GM11168 (cell line): ENCODE measurements around the gene ALDH7A1.
"Not testable (repeated sequence)": the region's sequence is repeated elsewhere in the genome, so short reads cannot be mapped to it uniquely, and the experiment has no call there.

Experiments
- in situ Hi-C: fragments of 300-500 bp; cut with MboI; formaldehyde crosslinking; loops from one replicate; pipeline ENCODE4 v1.12.0; 2022; ENCODE audit warnings: low sequenced_read_pairs; ENCODE audit not compliant: unreplicated experiment

Gene ALDH7A1

DNA sequence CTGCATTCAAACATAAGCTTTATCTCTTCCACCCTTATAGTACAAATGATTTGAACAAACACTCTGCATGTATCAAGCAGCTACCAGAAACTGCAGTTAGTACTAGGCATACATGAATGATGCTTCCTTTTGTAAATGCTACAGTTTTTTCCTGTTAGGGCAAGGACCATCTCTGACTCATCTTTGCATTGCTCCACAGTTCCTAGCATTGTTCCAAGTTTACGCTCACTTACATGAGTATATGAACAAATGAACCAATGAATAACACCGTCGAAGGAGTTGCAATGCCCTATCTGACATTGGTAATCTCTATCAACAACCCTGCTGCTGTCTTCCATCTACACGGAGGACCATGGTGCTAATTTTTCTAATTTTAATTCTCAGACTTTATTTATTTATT is 2.1 kb upstream of the ALDH7A1 start:
- in situ Hi-C loops, result no loop called here

DNA sequence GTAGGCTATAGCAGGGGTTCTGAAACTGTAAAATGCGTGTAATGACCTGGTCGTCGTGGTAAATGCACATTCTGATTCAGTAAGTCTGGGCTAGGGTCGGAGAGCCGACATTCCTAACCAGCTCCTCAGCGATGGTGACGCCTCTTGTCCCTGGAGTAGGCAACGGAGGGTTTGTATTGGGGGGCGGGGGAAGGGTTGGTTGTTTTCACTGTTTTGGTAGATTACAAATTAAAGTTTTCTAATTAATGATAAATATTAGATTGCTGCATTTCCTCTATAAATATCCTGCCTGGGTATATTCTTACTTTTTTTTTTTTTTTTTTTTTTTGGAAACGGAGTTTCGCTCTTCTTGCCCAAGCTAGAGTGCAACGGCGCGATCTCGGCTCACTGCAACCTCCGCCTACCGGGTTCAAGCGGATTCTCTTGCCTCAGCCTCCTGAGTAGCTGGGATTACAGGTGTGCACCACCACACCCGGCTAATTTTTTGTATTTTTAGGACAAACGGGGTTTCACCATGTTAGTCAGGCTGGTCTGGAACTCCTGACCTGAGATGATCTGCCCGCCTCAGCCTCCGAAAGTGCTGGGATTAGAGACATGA is 566 bp upstream of the ALDH7A1 start:
- in situ Hi-C loops, result no loop called here

DNA sequence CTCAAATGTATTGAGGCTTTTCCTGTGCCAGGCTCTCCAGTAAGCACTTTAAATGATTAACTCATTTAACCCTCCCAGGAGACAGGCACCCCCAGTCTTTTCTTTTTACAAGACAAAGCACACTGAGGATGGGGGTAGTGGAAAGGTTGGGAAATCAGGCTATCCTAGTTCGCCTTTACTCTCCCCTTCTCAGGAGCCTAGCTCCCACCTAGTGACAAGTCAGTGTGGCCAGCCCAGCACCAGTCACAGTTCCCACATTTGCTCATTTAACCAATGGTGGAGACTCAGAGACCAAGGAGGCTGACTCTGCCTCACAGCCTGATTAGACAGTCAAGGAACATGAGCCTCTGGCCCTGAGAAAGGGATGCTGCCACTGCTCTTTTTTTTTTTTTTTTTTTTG is 3.5 kb downstream of the ALDH7A1 start:
- in situ Hi-C loops, result no loop called here

DNA sequence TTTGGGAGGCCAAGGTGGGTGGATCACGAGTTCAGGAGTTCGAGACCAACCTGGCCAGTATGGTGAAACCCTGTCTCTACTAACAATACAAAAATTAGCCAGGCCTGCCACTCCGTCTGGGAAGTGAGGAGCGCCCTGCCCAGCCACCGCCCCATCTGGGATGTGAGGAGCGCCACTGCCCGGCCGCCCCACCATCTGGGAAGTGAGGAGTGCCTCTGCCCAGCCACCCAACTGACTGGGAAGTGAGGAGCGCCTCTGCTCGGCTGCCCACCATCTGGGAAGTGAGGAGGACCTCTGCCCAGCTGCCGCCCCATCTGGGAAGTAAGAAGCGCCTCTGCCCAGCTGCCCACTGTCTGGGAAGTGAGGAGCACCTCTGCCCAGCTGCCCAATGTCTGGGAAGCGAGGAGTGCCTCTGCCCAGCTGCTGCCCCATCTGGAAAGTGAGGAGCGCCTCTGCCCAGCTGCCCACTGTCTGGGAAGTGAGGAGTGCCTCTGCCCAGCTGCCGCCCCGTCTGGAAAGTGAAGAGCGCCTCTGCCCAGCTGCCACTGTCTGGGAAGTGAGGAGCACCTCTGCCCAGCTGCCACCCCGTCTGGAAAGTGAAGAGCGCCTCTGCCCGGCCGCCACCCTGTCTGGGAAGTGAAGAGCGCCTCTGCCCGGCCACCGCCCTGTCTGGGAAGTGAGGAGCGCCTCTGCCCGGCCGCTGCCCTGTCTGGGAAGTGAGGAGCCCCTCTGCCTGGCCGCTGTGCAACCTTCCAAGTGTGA is 5.3 kb downstream of the ALDH7A1 start:
- in situ Hi-C loops, result no loop called here

DNA sequence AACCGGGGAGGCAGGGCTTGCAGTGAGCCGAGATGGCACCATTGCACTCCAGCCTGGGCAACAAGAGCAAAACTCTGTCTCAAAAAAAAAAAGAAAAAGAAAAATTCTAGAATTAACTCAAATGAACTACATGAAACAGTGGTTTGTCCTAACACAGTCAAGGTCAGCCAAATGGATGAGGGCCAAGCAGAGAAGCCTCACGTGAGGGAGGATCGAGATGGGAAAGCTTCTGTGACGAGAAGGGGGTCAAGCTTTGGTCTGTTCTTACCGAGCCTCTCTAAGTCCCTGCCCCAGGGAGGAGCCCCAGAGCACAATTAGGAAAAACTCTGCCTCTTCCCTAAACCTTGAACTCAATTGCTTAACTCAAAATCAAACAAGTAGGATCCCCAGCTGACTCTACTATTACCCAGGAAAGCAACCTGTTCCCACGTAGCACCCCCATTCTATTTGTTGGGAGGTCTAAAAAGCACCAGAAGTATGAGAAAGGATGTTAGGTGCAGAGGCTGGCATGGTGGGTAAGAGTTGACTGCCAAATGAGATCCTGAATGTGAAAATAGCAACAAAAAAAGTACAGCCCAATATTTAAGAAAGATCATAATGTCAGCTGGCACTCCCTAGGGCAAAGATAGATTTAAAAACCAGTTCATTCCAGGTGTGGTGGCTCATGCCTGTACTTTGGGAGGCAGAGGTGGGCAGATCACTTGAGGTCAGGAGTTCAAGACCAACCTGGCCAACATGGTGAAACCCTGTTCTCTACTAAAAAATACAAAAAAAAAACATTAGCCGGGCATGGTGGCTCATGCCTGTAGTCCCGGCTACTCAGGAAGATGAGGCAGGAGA is 7.2 kb downstream of the ALDH7A1 start:
- in situ Hi-C loops, result no loop called here

DNA sequence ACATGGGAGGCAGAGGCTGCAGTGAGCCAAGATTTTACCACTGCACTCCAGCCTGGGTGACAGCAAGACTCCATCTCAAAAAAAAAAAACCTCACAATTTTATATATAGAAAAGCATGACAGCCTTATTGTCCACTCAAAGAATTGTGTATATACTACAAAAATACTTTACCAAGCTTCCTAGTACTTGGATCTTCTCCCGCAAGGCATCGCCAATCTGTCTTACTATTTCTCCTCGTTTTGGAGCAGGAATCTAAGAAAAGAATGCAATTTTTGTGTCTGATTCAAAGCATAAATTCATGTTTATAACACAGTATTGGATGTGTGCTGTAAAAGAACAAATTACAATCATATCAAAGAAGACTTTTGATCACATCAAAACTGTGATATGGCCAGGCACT is 11.3 kb downstream of the ALDH7A1 start:
- in situ Hi-C loops, result no loop called here

DNA sequence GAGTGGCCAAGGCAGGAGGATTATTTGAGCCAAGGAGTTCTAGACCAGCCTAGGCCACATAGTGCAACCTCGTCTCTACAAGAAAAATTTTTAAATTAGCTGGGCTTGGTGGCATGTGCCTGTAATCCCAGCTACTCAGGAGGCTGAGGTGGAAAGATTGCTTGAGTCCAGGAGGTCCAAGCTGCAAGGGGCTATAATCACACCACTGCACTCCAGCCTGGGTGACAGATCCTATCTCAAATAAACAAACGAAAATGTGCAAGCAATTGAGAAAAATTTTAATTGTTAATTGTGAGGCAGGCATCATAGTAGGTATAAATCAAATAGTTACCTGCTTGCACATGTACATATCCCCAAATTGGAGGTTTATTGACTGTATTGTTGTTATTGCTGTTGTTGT is 15.3 kb downstream of the ALDH7A1 start:
- in situ Hi-C loops, result no loop called here

DNA sequence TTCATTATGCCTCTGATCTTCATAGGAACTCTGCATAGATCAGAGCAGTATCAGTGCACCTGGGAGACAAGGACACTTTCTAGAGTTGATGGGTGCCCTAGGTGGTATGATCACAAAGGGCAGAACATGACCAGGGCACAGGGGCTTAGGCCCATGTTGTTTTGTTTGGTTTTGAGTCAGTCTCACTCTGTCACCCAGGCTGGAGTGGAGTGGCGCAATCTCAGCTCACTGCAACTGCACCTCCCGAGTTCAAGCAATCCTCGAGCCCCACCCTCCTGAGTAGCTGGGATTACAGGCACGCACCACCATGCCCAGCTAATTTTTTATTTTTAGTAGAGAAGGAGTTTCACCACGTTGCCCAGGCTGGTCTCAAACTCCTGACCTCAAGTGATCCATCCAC is 17.6 kb downstream of the ALDH7A1 start:
- in situ Hi-C loops, result no loop called here

DNA sequence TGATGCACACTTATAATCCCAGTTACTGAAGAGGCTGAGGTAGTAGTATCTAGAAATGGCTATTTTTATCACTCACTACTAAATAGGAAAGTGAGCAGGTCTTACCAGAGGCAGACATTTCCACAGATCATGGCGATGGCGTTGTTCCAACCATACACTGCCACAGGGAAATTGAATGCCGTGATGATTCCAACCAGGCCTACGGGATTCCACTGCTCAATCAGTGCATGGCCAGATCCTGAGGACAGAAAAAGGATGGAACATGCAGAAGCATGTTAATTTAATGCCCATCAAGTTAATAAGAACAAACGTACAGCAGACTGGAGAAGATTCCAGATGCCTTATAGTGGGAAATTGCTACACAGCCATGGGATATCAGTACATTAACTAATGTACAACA is 18.0 kb downstream of the ALDH7A1 start:
- in situ Hi-C loops, result no loop called here

DNA sequence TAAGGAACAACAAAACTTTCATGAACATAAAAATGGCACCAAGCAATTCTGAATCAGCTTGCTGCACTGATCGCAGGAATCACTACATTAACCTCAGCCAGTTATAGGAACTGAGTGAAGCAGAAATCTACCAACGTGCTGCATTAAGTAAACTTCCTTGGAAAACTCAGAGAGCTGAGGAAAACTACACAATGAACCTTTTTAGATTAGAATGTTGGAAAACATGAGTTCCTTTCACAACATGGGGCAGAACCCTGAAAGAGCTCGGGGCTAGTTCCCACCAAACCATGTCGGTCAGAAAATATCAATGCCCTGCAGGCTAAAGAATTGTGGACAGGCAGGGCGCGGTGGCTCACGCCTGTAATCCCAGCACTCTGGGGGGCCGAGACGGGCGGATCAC is 19.4 kb downstream of the ALDH7A1 start:
- in situ Hi-C loops, result no loop called here

DNA sequence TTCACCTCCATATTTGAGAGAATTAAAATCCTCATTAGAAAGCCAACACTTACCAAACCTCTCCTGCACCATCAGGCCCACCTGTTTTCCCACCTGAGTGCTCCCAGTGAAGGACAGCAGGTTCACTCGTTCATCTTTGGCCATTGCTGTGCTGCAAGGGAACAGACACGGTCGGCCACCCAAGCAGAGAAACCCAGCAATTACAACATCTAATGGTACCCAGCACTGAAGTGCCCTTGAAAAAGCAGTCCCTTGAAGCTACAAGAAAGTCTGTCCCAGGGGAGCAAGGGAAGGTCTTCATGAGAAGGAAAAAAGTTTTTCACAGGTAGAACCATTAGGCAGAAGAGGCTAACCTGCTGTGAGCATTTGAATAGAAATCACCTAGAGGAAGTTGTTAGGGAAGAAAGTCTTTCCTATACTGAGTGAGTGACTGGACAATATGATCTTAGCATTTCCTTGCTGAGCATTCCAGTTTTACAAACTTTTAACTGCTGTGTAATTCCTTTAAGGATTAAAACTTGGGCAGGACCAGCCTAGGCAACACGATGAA is 26.7 kb downstream of the ALDH7A1 start:
- in situ Hi-C loops, result no loop called here

DNA sequence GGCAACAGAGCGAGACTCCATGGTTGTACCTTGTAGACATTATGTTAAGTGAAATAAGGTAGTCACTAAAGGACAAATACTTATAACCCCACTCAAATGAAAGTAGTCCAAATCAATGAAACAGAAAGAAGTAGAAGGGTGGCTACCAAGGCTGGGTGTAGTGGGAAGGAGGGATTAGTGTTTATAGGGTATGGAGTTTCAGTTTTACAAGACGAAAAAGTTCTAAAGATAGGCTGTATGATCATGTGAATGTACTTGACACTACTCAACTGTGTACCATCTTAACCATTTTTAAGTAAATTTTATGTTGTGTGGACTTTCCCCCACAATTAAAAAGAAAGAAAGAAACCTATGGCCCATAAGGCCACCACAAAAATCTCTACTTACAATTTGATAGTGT is 32.2 kb downstream of the ALDH7A1 start:
- in situ Hi-C loops, result no loop called here

DNA sequence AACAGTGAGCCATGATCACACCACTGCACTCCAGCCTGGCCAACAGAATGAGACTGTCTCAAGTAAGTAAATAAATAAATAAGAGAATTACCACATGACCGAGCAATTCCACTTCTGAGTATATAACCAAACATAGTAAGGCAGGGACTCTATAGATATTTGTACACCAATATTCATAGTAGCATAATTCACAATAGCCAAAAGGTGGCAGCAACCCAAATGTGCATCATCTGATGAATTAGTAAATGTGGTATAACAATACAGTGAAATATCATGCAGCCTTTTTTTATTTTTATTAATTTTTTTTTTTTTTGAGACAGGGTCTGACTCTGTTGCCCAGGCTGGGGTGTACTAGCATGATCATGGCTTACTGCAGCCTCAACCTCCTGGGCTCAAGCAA is 33.1 kb downstream of the ALDH7A1 start:
- in situ Hi-C loops, result no loop called here

DNA sequence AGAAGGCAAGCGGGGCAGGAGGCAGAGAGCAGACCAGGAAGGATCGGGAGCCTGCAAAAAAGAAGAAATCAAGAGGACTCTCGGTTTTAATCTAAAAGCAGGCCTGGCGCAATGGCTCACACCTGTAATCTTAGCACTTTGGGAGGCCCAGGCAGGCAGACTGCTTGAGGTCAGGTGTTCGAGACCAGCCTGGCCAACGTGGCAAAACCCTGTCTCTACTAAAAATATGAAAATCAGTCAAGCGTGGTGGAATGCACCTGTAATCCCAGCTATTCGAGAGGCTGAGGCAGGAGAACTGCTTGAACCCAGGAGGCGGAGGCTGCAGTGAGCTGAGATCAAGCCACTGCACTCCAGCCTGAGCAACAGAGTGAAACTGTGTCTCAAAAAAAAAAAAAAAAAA is 39.9 kb downstream of the ALDH7A1 start:
- in situ Hi-C loops, result not testable (repeated sequence)

DNA sequence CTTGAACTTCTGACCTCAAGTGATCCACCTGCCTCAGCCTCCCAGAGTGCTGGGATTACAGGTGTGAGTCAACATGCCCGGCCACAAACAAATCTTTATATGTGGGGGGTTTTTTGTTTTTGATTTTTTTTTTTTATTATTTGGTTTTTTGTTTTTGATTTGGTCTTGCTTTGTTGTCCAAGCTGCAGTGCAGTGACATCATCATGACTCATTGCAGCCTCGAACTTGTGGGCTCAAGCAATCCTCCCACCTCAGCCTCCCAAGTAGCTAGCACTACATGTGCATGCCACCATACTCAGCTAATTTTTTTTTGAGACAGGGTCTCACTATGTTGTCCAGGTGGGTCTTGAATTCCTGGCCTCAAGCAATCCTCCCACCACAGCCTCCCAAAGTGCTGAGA is 42.4 kb downstream of the ALDH7A1 start:
- in situ Hi-C loops, result no loop called here

DNA sequence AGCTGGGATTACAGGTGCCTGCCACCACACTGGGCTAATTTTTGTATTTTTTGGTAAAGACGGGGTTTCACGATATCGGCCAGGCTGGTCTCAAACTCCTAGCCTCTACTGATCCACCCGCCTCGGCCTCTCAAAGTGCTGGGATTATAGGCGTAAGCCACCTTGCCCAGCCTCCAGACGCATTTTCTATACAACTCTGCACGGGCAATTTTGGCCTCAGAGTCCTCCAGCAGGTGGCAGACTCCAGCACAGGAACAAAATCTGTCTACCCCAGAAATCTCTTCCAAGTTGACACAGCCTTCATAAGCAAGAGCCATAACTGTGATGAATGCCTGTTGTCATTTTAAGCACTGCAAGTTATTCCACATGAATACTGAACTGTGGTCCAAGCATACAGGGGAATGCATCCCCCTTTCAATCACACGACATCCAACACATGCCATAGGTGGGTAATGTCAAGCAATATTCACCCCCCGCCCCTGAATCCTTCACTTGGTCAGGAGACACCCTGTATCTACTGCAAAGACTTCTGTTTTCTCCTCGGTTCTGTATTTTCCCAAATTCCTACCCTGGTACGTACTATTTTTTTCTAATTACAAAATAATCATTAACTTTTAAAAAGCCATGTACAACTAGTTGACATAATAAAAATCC is 50.8 kb downstream of the ALDH7A1 start:
- in situ Hi-C loops, result loop anchor here (5.0 kb wide), 1 partner anchor 187 kb away; no protein-coding TSS in a partner anchor

DNA sequence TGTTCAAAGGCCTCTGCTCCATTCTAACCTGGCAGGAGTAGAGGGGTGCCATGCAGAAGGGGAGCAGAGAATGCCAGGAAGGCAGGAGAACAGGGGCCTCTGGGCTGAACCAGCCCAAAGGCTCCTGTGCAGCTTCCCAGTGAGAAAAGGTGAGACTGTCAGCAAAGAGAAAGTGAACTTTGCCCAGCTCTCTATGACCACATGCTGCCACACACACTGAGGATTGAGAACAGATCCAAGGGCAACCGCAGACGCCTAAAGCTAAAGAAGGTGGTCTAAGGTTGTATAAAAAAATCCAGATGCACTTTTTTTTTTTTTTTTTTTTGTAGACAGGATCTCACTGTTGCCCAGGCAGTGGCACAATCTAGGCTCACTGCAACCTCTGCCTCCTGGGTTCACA is 51.4 kb downstream of the ALDH7A1 start:
- in situ Hi-C loops, result loop anchor here (5.0 kb wide), 1 partner anchor 186 kb away; no protein-coding TSS in a partner anchor

DNA sequence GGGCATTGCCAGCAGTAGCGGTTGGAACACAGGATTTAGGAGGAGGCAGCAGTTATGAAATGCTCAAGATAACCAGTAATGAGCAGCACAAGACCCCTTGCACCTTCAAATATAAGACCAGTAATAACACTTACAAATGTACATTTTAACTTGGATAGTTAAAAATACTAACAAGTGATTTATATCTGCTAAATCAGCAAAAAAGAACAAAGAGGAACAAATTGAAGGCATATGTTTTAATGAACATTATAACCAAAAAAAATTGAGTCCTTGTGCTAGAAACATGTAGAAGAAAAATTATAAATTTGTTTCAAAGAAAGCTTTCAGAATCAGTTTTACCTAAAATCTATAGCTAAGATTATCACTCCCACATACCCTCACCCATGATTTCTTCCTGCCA is 52.0 kb downstream of the ALDH7A1 start:
- in situ Hi-C loops, result loop anchor here (5.0 kb wide), 1 partner anchor 186 kb away; no protein-coding TSS in a partner anchor

DNA sequence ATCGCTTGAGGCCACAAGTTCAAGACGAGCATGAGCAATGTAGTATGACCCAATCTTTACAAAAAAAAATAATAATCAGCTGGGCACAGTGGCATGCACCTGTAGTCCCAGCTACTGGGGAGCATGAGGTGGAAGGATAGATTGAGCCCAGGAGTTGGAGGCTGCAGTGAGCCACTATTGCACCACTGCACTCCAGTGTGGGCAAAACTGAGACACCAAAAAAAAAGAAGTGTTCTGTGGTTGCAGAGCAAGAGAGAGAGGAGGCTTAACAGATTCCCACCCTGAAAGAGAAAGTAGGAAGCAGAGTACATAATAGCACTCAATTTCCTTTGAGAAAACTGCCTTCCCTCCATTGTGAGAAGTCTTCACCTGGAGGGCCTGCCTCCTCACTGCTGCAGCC is 52.6 kb downstream of the ALDH7A1 start:
- in situ Hi-C loops, result loop anchor here (5.0 kb wide), 1 partner anchor 185 kb away; no protein-coding TSS in a partner anchor

DNA sequence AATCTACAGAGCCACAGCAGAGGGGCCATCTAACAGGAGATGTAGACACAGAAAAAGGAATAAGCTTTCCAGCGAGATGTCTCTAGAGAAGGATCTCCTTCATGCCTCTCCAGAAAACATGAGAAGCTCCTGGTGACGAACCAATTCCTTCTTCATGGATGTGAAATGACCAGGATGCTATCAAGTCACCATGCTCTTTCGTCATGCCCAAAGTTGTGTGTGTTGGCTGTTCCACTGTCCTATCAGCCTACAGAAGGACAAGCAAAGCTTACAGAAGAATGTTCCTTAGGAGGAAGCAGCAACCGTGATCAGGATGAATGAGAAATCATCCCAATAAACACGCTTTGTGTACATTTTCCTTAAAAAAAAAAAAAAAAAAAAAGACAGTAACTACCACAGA is 54.4 kb downstream of the ALDH7A1 start:
- in situ Hi-C loops, result loop anchor here (5.0 kb wide), 1 partner anchor 183 kb away; no protein-coding TSS in a partner anchor
